DMS79 (cell line): ENCODE measurements around the gene GLDN.
A peak's percentile ranks its signal among the peaks of the same experiment; 100 is the strongest.

Experiments
- DNase-seq: peaks from one replicate; lab custom pipeline; 2025; lab: John Stamatoyannopoulos, UW

GLDN gene

DNA sequence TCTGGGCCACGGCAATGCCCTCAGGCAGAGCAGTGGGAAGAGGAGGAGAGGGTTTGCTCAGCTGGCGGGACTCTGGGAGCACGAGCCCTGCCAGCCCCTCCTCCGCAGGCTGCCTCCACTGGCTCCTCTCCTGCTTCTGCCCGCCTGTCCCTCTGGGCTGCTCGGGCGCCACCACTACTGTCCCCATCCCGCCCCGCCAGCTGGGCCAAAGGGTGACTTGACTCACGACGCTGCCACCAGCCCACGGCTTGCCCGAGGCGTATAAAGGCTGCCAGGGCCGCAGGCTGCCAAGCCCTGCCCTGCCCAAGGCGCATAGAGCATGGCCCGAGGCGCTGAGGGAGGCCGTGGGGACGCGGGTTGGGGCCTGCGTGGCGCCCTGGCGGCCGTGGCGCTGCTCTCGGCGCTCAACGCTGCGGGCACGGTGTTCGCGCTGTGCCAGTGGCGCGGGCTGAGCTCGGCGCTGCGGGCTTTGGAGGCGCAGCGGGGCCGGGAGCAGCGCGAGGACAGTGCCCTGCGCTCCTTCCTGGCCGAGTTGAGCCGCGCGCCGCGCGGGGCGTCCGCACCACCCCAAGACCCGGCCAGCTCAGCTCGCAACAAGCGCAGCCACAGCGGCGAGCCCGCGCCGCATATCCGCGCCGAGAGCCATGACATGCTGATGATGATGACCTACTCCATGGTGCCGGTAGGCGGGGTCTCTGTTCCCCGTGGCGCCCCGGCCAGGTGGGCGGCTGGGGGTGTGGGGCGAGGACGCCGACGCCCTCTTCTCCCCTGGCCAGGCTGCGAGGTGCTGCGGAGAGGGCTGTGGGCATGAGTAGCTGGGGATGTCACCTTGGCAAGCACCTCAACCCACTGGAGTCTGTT lies at the start of gene GLDN:
Gene GLDN, plus strand, starts transcription at position 290 of the 861 bp plus-strand sequence. Its CDS starts 30 bp downstream, at position 320.
- DNase-seq = no peak

DNA sequence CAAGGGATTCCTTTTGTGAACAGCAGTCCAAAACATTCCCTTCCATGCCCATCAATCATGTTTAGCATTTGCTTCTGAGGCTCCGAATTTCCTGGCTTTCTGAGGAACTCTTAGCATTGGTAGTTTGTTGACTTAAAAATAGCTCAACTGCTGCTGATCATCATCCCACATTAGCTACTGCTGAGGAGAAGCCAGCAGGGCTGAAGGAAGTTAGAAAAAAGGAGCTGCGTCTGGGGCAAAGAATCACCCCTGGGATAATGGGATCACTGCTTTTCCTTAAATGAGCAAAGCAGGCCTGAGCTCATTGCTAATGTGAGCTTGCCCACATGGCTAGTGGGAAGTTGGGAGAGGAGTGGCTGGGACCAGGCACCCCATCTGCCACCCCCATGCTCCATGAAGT lies 42.8 kb upstream of the GLDN start:
- no peak for DNase-seq

DNA sequence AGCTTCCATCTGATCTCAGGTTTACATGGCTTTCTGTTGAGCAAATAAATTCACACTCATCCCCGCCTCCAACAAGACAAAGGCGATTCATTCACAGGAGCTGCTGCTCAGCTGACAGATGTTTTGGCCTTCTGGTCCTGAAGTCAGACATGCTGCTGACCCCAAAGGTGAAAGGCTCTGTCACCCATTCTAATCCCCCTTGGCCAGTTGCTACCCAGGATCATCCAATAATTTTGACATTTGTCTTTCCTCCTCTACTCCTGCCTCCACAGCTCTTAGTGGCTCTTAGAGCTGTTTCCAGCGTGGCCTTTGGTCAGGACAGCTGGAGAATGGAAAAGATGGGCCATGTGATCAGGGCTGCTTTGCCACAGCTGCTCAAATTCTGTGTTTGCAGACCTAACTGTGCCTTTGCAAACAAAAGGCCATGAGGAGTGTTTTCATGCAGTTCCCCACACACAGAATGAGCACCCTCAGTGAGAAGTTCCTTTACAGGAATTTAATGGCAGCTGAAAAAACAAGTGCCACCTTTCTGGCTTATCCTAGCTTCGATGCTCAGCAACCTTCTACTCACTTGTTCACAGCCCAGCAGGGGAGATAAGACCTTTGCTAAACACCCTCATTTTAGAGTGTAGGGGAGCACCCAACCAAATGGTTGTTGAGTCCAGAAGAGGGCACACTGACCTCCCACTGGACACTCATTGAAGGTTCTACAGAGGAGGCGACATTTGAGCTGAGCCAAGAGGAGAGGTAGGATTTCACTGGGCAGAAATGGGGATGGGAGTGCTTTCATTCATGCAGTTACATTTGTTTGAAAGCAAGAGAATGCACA lies 42.1 kb upstream of the GLDN start:
- no peak for DNase-seq

DNA sequence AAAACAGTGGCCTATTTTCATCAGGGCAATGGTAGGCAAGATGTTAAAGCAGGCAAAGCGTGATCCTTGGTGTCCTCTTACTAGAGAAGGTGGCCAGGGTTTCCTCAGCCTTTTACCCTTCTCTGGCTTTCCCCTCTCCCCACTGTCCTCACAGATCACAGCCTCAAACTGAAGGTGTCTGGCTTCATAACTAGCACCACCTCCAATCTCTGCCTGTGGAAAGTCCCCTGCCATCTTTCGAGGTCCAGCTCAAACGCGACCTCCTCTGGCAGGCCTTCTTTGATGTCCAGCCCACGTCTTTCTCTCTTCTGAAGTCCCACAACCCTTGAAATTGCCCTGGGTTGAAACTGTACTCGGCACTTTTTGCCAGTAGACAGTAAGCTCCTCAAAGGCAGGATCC lies 39.0 kb upstream of the GLDN start:
- DNase-seq = no peak

DNA sequence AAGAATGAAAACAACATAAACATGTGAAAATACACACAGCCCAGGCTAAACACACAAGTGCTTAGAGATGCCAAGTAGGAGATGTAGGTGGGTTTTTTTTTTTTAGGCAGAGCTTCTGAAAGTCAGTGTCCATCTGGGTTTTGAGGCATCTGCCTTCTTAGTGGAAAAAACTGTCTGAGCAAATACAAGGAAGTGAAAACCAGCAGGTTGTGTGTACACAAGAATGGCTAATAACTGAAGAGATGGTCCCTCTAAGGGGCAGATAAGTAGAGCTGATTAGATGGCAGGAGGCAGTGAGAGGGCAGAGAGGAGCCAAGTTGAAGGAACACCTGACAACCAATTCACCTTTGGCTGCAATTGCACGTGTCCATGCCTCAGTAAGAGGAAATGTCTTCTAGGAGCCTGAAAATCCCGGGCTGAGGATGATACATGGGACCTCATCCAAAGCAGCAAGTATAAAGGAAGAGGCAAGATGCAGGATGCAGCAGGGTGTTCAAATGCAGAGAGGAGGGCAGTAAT lies 37.9 kb upstream of the GLDN start:
- DNase-seq = no peak

DNA sequence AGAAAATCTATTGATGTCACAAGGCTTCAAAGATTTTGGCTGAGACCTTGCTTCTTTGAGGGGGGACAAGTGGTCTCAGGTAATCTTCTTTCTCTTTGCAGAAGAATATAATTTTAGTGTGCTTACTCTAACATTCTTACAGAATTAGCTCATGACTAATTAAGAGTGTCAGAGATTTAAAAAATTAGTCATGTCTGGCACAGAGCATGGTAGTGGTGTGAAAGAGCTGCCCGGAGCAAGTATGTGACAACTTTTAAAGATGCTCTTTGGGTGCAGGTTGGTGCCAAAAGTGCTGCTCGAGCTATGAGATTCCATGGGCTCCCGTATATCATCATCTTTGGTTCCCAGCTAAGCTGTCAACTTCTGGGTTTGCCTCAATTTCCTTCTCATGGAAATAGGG lies 34.1 kb upstream of the GLDN start:
- DNase-seq = no peak

DNA sequence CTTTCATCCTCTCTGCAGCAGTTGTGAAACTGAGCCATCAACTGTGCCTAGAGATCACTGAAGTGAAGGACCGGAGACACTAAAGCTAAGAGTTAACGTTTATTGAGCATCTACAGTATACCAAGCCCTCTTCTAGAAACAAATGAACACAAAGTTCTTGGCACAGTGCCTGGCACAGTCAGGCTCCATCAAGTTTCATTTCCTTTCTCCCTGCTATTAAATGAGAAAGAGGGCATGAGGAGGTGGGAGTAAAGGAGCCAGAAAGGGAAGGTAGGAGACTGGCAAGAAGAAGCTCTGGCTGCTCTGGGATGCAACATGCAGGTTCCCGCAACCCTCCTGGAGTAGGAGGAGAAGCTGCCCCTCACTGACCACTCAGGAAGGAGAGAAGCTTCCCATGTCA lies 33.6 kb upstream of the GLDN start:
- no peak for DNase-seq

DNA sequence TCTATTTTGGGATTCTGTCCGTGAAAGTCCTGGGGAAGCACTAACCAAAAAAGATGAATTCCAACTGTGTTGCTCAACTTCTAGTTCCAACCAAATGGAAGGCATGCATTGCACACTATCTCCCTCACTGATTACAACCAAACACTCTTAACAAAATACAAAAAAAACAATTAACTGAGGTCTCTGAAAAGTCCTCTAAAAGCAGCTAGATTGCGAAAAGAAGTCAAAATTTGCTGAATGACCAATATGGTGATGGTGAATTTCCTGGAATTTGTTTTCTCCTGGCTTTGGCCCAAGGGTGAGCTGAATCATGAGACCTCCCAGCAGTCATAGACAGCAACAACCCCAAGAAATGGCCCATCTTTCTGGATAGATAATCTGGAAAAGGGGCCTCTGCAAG lies 31.4 kb upstream of the GLDN start:
- DNase-seq = no peak

DNA sequence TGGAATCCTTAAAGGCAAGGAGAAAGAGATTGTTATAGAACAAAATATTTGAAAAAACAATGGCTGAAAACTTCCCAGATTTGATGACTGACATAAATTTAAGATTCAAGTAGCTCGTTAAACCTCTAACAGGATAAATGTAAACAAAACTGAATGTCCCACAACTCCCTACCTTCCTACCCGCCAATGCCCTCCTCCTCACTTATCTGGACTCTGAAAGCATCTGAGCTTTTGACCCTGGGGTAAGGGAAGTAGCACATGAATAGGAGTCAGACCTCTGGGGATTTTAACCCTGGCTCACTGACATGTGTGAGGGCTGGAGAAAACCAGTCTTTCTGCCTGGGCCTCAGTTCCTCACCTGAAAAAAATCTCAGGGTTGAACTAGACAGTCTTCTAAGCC lies 29.9 kb upstream of the GLDN start:
- no peak for DNase-seq

DNA sequence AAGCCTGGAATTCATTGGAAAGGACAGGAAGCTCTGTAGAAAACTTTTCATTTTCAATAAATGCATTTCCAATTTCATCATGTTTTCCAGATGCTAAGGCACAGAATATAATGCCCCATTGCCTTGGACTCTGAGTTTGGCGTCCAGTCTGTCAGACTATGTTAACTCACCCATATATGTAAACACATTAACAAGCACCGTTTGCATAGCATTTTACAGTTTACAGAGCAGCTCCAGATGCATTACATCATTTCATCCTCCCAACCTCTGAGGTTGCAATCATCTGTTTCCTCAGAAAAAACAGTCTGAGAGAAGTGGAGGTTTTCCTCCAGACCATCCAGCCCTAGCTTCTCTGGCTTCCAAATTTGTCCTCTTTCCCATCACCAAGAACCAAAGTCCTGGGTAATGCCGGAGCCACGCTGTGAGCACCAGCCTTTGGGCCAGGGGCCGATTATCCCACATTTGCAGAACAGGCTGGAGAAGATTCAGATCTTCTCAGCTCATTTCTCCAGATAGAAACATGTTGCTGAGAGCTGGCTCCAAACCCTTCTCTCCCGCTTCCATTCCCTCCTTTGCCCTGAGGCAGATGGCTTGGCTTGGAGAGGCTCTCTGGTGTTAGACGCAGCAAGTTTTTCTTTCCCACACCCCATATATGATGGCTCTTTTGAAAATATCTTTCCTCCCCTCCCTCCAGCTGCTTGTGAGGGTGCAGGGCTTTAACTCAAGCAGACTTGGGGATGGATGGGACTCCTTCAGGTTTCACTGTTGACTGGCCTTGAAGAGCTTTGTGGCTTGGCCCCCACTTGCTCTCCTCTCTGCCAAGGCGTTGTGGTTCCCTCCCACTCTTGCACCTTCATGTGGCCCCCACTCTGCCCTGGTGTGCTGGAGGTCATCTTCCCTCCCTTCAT lies 29.0 kb upstream of the GLDN start:
- peak; percentile 61 for DNase-seq

DNA sequence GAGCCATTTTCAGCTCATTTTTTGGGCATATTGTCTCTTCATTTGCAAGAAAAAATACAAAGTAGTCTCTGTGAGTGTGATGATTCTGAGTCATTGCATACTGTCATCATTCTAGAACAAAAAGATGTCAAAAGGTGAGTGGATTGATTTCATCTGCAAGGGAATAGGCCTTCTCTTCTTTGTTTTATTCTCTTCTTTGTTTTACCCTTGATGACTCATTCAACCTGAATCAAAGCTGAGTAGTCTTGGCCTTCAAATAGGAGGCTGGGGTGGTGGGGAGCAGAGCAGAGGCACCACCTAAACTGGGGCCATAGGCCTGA lies 28.4 kb upstream of the GLDN start:
- no peak for DNase-seq

DNA sequence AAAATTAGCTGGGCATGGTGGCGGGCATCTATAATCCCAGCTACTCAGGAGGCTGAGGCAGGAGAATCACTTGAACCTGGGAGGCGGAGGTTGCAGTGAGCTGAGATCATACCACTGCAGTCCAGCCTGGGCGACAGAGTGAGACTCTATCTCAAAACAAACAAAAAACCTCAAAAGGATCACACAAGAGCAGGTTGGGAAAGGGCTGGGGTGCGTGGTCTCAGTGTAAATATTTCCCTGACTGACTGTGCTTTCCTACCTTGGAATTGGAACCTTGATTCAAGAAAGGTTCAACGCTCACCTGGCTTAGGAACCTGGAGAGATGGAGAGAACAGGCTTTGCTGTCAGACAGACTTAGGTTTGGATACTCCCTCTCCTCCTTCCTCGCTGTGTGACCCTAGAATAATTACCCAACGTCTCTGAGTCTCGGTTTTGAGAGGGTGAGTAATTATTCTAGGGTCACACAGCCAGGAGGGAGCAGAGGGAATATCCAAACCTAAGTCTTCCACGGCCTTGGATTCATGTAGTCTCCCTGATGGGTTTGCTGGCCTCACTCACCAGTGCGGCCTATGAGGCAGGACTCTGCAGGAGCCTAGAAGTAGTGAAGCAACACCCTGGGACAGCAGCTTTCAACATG lies 27.7 kb upstream of the GLDN start:
- no peak for DNase-seq

DNA sequence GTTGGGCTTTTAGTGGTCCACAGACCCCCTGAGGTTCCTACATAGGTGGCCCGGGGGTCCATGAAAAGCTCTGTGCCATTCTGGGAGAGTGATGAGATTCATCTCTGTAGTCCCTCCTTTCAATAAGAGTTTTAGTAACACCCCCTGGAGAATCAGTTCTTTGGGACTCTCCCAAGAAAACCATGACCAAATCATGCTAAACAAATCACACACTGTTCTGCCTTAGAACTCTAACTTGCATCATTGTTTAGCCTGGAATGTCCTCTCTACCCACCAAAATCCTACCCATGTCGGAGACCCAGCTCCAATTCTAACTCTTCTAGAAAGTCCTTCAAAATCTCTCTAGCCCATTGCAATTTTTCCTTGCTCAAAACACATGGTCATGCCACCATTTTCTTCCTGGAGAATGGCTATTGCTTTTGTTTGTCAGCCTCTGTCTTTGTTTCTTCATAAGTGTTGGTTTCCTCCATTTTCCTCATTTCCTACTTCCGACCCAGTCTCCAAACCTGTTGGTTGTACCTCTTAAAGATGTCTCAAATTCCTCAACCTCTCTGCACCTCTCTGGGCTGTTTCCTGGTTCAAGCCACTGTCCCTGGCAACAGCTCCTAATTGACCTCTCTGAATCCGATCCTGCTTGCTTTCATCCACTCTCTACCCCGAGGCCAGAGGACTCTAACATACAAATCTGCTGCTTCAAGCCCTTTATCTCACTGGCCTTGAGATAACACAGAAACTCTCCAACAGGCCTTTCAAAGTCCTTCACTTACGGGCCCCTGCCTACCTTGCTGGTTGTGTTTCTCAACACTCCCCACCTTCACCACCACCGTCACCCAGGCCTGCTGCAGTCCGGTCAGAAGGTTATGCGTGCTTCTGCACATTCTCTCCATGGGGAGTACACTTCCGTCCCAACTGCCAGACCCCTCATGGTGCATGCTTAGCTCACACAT lies 26.8 kb upstream of the GLDN start:
- no peak for DNase-seq

DNA sequence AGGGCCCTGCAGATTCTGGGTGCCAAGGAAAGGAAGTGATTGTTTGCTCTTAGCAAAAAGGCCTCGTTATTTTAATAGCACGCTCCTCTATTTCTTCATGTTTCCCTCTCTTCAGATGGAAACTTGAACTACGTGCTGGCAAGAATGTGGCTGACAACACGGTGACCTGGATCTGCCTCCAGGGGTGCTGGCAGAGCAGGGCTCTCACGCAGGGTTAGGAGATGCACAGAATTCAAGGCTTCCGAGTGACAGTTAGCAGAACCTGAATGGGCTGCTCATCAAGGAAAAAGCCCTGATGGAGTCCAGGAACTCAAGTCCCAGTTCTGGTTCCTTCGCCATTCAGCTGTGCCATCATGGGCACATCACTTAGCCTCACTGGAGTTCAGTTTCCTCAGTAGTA lies 25.7 kb upstream of the GLDN start:
- DNase-seq = no peak

DNA sequence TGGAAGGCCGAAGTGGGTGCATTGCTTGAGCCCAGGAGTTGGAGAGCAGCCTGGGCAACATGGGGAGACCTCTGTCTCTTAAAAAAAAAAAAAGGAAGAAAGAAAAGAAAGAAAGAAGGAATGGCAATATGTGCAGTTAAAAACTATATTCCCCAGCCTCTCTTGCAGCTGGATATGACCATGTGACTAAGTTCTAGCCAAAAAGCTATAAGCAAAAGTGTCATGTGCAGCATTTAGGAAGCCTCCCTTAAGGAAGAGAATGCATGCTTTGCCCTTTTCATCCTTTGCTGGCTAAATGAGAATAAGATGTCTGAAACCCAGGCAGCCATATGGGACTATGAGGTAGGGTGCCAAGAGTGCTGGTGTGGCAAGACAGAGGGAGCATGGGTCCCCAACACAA lies 24.8 kb upstream of the GLDN start:
- no peak for DNase-seq

DNA sequence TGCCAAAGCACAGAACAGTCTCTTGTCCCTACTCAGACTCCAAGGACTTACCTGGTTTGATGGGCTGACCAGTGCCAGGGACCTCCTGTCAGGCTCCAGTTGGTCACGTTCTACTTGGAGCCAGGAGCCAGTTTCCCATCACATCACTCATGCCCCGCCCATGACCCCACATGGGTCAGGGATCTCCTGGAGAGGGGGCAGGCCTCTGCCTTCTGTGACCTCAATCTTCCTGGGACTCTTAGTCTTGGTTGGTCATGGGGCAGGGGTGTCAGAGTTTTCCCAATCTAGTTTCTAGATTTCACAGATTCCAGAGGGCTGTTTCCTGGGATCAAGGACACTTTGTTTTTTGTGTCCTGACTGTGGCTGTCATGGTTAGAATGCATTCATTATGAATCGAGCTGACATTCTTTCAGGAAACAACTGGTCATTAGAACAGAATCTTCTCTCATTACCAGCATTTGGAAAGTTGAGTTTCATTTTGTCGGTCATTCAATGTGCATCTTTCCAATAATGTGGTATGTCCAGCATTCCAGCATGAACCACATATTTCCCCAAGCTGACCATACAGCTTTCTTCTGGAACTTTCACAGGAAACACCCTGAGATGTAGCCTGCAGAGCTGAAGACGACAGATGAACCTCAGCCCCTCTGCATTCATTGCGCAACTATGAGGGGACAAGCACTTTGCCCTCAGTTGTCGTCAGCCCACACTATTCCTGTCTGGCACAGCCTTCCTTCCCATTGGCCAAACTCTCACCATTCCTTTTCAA lies 22.9 kb upstream of the GLDN start:
- no peak for DNase-seq

DNA sequence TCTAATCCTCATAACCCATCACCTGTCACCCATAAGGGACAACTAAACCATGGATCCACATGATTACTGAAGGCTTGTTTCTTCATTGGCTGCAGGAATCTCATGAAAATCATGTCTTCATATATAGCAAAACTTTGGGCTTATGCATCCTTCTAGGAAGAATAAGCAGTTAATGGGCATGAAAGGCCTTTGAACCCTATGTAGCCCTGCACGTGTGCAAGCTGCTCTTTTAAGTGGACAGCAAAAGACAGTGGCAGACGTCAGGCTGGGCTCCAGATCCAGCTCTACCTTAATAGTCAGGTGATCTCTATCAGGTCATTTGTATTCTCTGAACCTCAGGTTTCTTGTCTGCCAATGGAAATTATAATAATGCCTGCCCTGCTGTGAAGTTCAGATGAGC lies 21.9 kb upstream of the GLDN start:
- no peak for DNase-seq

DNA sequence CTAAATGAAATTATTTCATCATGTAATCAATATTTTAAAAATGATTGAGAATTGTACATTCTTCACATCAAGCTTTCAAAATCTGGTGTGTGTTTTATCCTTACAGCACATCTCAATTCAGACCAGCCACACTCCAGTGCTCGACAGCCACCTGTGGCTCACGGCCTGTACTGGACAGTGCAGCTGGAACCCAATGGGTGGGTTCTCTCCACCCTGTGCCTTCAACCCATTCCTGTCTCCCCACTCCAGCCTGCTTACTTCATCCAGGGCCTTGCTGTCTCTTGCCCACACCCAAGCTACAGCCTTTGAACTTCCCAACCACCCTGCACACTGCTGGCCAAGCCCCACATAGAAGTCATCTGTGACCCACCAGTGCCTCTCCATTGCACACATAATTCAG lies 20.6 kb upstream of the GLDN start:
- no peak for DNase-seq

DNA sequence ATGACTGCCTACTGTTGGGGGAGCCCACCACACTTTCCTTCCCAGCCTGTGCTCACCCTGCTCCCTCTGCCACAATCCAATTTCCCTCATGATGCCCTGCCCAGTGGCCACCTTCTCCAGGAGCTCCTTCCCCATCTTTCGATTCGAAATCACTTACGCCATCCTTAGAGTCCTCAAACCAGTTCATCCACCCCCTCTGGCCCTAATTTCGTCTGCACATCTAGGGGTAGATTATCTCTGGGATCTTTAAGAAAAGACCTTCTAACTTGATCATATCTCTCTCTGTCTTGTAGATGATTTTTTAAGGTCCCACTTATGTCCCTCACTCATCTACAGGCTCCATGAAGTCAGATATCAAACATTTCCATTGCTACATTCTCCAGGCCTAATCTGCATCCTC lies 20.1 kb upstream of the GLDN start:
- DNase-seq = no peak
